Muscle layer of colon (tissue), 2 donors: ENCODE data around the gene UBE2H.
"Not testable (repeated sequence)": the region's sequence is repeated elsewhere in the genome, so short reads cannot be mapped to it uniquely, and the experiment has no call there.

ENCODE experiments used
- H3K27ac ChIP-seq: one replicate; pipeline ENCODE4 v1.7.0; 2013; ENCODE audit warnings: low read depth, mild to moderate bottlenecking, low read length, moderate library complexity
- H3K27me3 ChIP-seq, 2 donors: one replicate each; pipeline ENCODE4 v1.7.0; 2013; ENCODE audit warnings: low read length in 2 of 2, mild to moderate bottlenecking in 2 of 2; ENCODE audit not compliant: insufficient read depth in 2 of 2, control insufficient read depth in 1 of 2
- H3K36me3 ChIP-seq: one replicate; pipeline ENCODE4 v1.7.0; 2013; ENCODE audit warnings: mild to moderate bottlenecking, low read length; ENCODE audit not compliant: insufficient read depth
- H3K4me1 ChIP-seq: one replicate; pipeline ENCODE4 v1.7.0; 2013; ENCODE audit warnings: mild to moderate bottlenecking, low read length; ENCODE audit not compliant: insufficient read depth
- H3K4me3 ChIP-seq, 2 donors: one replicate each; pipeline ENCODE4 v1.7.0; 2013; ENCODE audit warnings: low read length in 2 of 2, low read depth in 1 of 2, mild to moderate bottlenecking in 1 of 2, moderate library complexity in 1 of 2
- H3K9ac ChIP-seq: one replicate; pipeline ENCODE4 v1.7.0; 2013; ENCODE audit warnings: low read length
- H3K9me3 ChIP-seq: one replicate; pipeline ENCODE4 v1.7.0; 2013; ENCODE audit warnings: mild to moderate bottlenecking, low read length
- donor health status: abdominal sarcoma.
- donor health status: Adenocarcinoma of cecum.

The UBE2H gene

GRCh38 chr7:129903935-129904334, 48.8 kb downstream of the UBE2H start:
- Histone ChIP-seq H3K9me3 (no peaks in the 10 kb centered on the region), H3K27ac (no peak overlapping the region), H3K4me3 (no peak overlapping the region), H3K4me1 (peaks cover 17% of the 10 kb centered on the region), H3K9ac (no peak overlapping the region), H3K27me3 (no peaks in the 10 kb centered on the region), H3K36me3 (no peaks in the 10 kb centered on the region)

GRCh38 chr7:129902788-129903422, 49.9 kb downstream of the UBE2H start:
- H3K4me1 ChIP-seq, result peaks cover 27% of the 10 kb centered on the region

GRCh38 chr7:129898502-129899160, 54.1 kb downstream of the UBE2H start:
- no peak overlapping the region for H3K9ac ChIP-seq
- no peaks in the 10 kb centered on the region for H3K27me3 ChIP-seq
- H3K27ac ChIP-seq, result no peak overlapping the region
- H3K4me3 ChIP-seq, result no peak overlapping the region
- no peaks in the 10 kb centered on the region for H3K36me3 ChIP-seq
- H3K9me3 ChIP-seq, result no peaks in the 10 kb centered on the region
- peaks cover 25% of the 10 kb centered on the region for H3K4me1 ChIP-seq

More at GRCh38 chr7:129902788-129903422, 49.9 kb downstream of the UBE2H start:
- Histone ChIP-seq H3K9ac (no peak overlapping the region), H3K9me3 (no peaks in the 10 kb centered on the region), H3K27me3 (no peaks in the 10 kb centered on the region), H3K27ac (no peak overlapping the region), H3K4me3 (no peak overlapping the region), H3K36me3 (no peaks in the 10 kb centered on the region)

GRCh38 chr7:129898007-129898406, 54.8 kb downstream of the UBE2H start:
- Histone ChIP-seq H3K9me3 (no peaks in the 10 kb centered on the region), H3K4me3 (no peak overlapping the region), H3K36me3 (no peaks in the 10 kb centered on the region), H3K27me3 (no peaks in the 10 kb centered on the region), H3K27ac (no peak overlapping the region), H3K9ac (no peak overlapping the region), H3K4me1 (peaks cover 25% of the 10 kb centered on the region)

- Histone ChIP-seq H3K27ac (no peak overlapping the region), H3K4me3 (no peak overlapping the region), H3K4me1 (peaks cover 25% of the 10 kb centered on the region), H3K9me3 (no peaks in the 10 kb centered on the region), H3K9ac (no peak overlapping the region), H3K36me3 (no peaks in the 10 kb centered on the region), H3K27me3 (no peaks in the 10 kb centered on the region)
Observed at GRCh38 chr7:129896568-129897382, 56.0 kb downstream of the UBE2H start.

- H3K9ac ChIP-seq, H3K27ac ChIP-seq, H3K9me3 ChIP-seq, H3K27me3 ChIP-seq, H3K36me3 ChIP-seq, H3K4me3 ChIP-seq: not testable (repeated sequence)
- H3K4me1 ChIP-seq, result peaks cover 31% of the 10 kb centered on the region
Observed at GRCh38 chr7:129894184-129894583, 58.6 kb downstream of the UBE2H start.

GRCh38 chr7:129890090-129890489, 62.7 kb downstream of the UBE2H start:
- H3K4me1 ChIP-seq, result peaks cover 24% of the 10 kb centered on the region
- no peaks in the 10 kb centered on the region for H3K27me3 ChIP-seq
- no peaks in the 10 kb centered on the region for H3K9me3 ChIP-seq
- no peak overlapping the region for H3K9ac ChIP-seq
- H3K4me3 ChIP-seq, result no peak overlapping the region
- H3K36me3 ChIP-seq, result no peaks in the 10 kb centered on the region
- H3K27ac ChIP-seq, result no peak overlapping the region

GRCh38 chr7:129889133-129889844, 63.5 kb downstream of the UBE2H start:
- no peaks in the 10 kb centered on the region for H3K36me3 ChIP-seq
- peaks cover 24% of the 10 kb centered on the region for H3K4me1 ChIP-seq
- H3K9me3 ChIP-seq, result no peaks in the 10 kb centered on the region
- H3K27ac ChIP-seq, result peak overlapping the region; percentile 42
- H3K4me3 ChIP-seq, result no peak overlapping the region
- no peak overlapping the region for H3K9ac ChIP-seq
- H3K27me3 ChIP-seq, result no peaks in the 10 kb centered on the region

GRCh38 chr7:129887865-129888264, 64.9 kb downstream of the UBE2H start:
- H3K36me3 ChIP-seq, result no peaks in the 10 kb centered on the region
- H3K4me1 ChIP-seq, result peaks cover 24% of the 10 kb centered on the region
- H3K9ac ChIP-seq, result no peak overlapping the region
- H3K27me3 ChIP-seq, result no peaks in the 10 kb centered on the region
- H3K27ac ChIP-seq, result no peak overlapping the region
- no peaks in the 10 kb centered on the region for H3K9me3 ChIP-seq
- no peak overlapping the region for H3K4me3 ChIP-seq

GRCh38 chr7:129886818-129887186, 66.0 kb downstream of the UBE2H start:
- no peaks in the 10 kb centered on the region for H3K9me3 ChIP-seq

GRCh38 chr7:129886167-129886817, 66.5 kb downstream of the UBE2H start:
- Histone ChIP-seq H3K4me3 (no peak overlapping the region), H3K9ac (no peak overlapping the region), H3K9me3 (no peaks in the 10 kb centered on the region), H3K4me1 (peaks cover 24% of the 10 kb centered on the region), H3K36me3 (no peaks in the 10 kb centered on the region), H3K27ac (no peak overlapping the region), H3K27me3 (no peaks in the 10 kb centered on the region)

More at GRCh38 chr7:129886818-129887186, 66.0 kb downstream of the UBE2H start:
- peaks cover 24% of the 10 kb centered on the region for H3K4me1 ChIP-seq
- no peaks in the 10 kb centered on the region for H3K27me3 ChIP-seq
- H3K4me3 ChIP-seq, result no peak overlapping the region
- H3K36me3 ChIP-seq, result no peaks in the 10 kb centered on the region
- no peak overlapping the region for H3K9ac ChIP-seq
- H3K27ac ChIP-seq, result no peak overlapping the region
